ENCODE data around the gene CRACDL.

Gene CRACDL

DNA sequence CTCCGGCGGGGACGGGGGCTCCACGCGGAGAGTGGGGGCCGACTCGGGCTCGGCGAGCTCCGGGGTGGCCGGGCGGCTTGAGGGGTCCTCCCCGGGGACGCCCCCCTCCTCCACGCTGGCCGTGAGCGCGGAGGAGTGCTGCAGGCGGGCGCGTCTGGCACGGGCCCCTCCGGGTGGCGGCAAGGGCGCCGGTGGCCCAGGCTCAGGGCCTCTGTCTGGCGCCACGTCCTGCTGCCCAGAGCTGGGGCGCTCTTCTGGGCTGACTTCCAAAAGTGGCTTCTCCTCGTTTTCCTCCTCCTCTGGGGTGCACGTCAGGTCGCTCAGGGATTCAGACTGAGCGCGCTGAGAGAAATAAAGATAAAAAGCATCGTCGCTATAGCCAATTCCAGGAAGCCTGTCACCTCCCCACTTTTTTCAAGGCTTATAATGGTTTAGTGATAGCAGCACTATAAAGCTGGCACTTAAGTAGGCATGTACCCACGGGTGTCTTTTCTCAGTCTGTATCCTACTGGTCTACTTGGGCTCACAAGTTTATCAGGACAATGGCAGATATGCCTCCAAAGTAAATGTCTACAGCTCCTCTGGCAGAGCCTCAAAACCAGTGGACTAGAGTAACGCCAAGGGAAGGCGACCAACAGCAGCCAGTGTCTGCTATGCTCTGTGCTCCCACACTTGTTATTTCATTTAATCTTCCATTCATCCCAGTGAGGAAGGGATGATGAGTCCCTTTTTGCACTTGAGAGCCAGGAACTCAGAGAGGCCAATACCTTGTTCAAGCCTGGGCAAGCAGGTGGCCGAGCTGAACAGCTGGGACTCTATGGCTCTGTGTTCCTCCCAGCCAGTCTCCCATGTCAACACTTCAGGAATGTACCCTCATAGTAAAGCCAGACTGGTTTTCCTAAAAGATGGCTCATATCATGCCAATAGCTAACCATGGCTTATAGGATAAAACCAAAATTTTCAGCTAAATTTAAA lies 112.5 kb downstream of the CRACDL start:
- DNase-seq: no peak

- DNase-seq: peak; percentile 55 to 81 (median 69)
Measured at GRCh38 chr2:98822301-98823164, 113.5 kb downstream of the CRACDL start.

- DNase-seq: no peak
Measured at GRCh38 chr2:98821629-98822135, 114.3 kb downstream of the CRACDL start.

DNA sequence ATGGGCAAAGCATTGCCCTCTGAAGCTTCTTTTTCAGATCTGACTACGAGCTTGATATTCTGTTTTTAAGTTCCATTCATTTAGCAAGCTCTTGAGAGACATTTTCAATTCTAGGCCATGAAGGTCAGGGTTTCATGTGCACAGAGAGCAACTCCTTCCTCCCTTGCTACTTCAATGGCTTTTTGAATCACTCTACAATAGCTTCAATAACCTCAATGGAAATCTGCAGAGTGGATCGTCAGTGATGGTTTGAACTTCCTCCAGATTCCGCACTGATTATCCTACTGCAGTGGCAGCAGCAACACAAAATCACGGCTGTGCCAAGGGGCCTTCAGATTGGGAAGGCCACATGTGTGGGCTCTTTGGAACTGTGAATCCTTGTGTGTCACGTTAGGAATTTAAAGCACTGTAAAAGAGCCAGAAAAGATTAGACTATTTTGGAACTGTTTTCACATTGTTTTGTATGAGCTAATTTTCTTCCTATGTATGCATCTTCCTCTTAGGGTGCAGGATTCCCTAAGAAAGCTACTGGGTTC lies 116.7 kb downstream of the CRACDL start:
- no peak for DNase-seq

GRCh38 chr2:98818164-98818563 lies 117.9 kb downstream of the CRACDL start:
- DNase-seq: no peak

GRCh38 chr2:98816281-98816680 lies 119.7 kb downstream of the CRACDL start:
- DNase-seq: no peak

- DNase-seq: no peak
Measured at GRCh38 chr2:98815795-98816194, 120.2 kb downstream of the CRACDL start.

GRCh38 chr2:98811766-98812165 lies 124.3 kb downstream of the CRACDL start:
- DNase-seq: peak; percentile 20 to 38 (median 30)

GRCh38 chr2:98810588-98810928 lies 125.5 kb downstream of the CRACDL start:
- no peak for DNase-seq

- no peak for DNase-seq
Measured at GRCh38 chr2:98809878-98810587, 126.0 kb downstream of the CRACDL start.

- no peak for DNase-seq
Measured at GRCh38 chr2:98809116-98809515, 126.9 kb downstream of the CRACDL start.

- DNase-seq: no peak
Measured at GRCh38 chr2:98808546-98808945, 127.5 kb downstream of the CRACDL start.

DNA sequence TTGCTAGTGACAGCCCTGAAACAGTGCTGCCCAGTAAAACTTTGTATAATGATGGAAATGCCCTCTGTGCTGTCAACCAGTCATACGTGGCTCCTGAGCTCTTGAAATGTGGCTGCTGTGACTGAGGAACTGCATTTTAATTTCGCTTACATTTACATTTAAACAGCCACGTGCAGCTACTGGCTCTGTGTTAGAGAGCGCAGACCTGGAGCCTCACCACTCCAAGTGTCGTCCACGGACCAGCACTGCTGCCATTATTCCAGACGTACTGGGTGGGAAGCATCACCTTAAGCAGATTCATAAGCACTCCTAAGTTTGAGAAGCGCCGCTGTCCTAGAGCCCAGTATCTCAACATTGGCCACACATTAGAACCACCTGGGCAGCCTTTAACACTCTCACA lies 128.1 kb downstream of the CRACDL start:
- DNase-seq: no peak

GRCh38 chr2:98807221-98807620 lies 128.8 kb downstream of the CRACDL start:
- DNase-seq: peak in 2 of 3 donors; percentile 42 to 47

- DNase-seq: no peak
Measured at GRCh38 chr2:98806236-98806697, 129.8 kb downstream of the CRACDL start.

GRCh38 chr2:98805412-98806171 lies 130.4 kb downstream of the CRACDL start:
- peak; percentile 82 to 91 (median 85) for DNase-seq

DNA sequence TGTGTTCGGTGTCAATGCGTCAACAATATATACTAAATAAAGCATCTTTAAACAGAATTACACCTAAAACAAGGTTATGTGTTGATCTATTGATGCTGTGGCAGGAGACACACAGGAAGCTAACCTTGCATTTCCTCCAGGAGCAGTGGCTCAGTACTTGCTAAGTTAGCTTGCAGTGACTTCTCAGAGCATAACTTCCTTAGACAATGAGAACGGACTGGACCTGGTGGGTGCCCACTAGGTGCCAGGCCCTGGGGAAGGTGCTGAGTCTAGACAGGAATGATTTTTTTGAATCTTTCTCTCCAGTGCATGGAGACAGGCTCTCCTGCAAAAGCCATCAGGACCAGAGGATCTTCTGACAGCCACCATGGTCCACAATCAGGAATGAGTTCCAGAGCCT lies 131.3 kb downstream of the CRACDL start:
- DNase-seq: no peak

DNA sequence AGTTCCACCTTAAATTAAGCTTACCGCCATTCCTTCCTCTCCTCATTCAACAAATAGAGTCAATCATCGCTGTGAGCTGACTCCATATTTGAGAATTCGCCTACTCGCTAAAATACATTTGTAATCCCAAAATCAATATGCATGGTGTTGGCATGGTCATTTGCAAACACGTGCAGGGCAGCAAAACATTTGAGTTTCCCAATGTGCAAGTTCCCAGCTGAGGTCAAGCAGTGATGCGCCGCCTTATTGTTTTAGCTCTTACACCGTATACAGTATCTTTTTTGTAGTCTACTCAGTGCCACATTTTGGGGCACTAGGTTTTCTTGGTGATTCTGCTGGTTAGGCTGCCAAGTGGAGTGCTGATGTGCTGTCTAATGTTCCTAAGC lies 131.8 kb downstream of the CRACDL start:
- no peak for DNase-seq

DNA sequence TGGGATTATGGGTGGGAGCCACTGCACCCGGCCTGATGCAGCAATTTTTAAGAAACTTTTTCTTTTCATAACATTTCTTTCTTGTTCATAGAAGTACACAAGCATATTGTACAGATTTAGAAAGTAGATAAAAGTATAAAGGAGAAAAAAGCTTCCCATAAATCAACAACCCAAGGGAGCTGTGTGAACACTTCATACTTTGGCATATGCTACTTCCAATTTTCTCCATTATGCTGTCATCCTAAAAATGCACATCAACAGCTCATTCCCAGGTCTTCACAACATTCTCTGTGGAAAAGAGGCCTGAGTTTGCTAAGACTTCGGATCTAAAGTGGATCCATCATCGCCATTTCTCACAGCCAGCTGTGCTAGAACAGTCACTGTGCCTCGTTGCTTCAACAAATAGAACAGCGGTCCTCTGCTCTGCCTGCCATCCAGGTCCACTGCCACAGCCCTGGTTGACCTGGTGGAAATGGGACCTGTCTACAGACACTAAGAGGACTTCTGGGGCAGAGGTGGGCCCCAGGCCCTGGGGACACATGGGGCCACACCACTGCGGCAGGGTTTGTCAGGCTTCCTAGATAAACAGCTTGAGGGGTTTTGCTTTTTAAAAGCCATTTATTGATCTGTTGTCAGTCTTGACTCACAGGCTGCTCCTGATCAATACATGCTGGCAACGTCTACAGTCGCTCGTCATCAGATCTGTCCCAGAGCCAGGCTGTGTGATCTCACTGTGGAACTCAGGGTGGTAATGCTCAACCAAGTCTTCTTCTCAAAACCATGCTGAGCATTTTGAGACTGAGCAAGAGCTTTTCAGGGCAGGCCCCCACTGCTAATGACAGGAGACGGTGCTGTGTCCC lies 132.4 kb downstream of the CRACDL start:
- no peak for DNase-seq

GRCh38 chr2:98802344-98802743 lies 133.7 kb downstream of the CRACDL start:
- DNase-seq: no peak

DNA sequence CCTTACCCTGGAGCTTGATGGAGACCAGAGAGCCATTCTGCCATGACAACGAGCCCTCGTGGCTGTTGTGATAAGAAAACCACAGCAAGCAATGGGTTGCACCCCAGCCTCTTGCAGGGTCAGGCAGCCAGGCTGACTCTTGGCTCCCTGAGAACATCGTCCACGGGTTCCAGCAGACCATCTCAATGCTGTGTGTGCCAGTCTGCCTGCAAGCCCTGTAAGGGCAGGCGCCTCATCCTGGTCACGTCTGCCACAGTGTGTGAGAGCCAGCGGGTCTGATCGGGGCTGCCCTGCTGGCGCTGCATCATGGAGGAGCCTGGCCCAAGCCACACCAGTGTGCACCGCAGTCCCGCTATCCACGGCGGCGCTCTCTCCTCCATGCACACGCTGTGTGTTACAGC lies 134.1 kb downstream of the CRACDL start:
- DNase-seq: no peak
